Amygdala (tissue), 56 donors: Measurements from ENCODE around the gene SMARCB1.

Source experiments
- DNase-seq, 56 donors: peaks; one replicate each; lab custom pipeline; 2025; lab: John Stamatoyannopoulos, UW

Gene SMARCB1

DNA sequence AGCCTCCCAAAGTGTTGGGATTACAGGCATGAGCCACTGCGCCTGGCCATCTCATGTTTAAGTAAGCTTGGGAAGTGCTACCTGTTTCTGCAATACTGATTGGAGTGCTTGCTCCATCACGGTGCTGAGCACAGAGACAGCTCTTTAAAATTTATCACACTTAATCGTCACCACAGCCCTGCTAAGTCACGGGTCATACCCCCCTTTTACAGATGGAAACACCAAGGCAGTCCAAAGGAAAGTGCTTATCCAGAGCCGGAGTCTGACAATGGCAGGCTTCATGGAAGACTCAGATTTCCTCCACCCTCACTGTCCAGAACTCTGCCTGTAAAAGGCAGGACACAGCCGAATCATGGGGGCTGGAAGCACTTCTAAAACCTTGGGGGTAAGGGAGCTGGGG, 26.7 kb upstream of the SMARCB1 start:
- DNase-seq = no peak

DNA sequence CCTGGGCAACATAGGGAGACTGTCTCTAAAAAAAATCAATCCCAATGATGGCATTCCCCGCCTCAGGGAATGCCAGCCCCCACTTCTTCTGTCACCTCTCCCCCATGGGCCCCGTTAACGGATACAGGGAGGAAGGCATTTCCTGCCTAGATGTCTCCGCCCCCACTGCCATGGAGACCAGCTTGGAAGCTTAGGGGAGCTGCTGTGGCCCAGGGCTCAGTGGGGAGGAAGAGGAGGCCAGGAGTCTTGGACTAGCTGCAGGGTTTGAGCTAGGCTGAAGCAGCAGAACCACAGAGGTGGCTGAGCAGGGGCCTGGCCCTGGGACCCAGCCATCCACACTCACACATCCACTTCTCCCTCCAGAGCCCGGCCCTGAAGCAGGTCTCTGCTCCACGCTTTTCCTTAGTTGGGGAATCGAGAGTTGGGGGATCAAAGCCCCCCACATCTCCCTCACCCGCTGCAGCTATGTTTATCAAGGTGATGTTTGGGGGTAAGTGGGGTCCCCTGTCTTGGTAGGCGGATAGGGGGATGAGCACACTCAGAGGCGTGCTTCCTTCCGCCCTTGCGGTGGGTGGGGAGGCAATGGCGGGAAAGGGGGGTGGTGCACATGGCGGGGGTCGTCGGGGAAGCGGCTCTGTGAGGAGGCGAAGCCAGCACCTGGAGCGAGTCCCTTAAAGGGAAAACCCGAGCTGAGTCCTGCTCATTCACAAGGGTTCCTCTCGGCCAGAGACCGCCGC, 23.8 kb upstream of the SMARCB1 start, which contains the start of gene C22orf15:
C22orf15 (plus strand) TSS at position 149 of the 737 bp plus-strand sequence; CDS start at position 466, 317 bp downstream.
- peak in 1 of 56 donors; percentile 25 for DNase-seq

DNA sequence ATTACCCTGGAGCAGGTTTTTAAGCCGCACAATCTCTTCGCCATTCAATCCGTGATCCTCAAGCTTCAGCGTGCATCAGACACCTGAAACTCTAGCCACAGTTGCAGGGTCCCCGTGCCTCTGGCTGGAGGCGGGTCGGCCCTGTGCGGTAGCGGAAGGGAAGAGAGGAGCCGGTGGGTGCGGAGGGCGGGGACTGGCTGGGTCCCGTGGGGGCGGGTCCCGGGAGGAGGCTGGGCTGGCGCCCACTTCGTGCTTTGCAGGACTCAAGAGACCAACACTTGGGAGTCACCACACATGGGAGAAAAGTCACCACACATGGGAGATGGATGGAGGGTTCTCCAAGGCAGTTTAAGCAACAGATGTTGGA, 23.2 kb upstream of the SMARCB1 start:
- DNase-seq = peak in 4 of 56 donors; percentile 7 to 33 (median 12)

DNA sequence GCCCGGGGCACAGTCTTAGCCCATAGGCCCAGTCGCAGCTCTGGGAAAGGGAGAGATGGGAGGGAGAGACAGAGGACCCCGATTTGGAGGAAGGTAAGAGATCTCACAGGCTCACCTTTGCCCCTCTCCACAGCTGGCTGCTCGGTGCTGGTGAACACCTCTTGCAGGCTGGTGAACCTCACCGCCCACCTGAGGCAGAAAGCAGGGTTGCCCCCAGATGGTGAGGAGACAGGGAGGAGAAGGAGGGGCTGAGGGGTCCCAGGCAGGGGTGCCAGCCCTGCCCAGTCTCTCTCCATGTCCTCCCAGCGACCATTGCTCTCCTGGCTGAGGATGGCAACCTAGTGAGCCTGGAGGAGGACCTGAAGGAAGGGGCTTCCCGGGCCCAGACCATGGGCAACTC, 22.8 kb upstream of the SMARCB1 start:
- no peak for DNase-seq

DNA sequence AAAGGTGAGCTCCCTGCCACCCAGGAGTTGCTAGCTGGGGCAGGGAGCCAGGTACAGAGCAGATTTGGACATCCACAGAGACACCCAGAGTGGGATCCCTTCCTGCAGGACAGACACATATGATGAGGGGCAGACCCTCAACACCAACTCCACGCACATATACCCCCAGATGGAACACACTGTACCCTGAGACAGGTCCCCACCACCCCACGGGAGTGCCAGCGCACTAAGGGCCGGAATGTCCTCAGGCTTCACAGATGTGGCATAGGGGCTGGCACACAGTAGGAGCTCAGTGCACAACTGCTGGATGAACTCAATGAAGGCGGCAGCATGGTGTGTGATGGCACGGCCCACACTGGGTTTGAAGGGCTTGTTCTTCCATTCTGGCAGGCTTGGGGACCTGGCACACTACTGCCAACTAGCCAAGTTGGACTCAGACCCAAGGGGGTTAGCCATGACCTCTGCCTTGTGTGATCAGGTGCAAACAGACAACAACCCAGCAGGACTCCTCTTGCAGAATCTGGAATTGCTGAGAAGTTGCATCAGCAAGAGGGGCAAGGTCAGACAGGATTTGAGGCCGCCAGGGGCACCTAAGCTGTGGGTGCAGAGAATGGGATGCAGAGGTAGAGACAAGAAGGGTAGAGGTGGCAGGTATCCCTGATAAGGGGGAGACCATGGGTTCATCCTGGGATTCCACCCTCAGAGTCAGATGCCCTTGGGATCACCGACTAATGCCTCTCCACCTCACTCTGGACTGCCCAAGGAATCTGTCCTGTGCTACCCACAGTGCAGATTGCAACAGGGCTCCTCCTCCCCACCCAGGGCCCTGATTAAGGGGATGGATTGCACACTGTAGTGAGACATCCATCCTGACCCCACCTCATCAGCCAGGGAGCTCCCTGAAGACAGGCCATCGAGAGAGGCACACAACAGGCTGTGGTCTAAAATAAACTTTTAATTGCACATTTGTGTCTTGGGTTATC, 21.6 kb upstream of the SMARCB1 start:
- DNase-seq = no peak

DNA sequence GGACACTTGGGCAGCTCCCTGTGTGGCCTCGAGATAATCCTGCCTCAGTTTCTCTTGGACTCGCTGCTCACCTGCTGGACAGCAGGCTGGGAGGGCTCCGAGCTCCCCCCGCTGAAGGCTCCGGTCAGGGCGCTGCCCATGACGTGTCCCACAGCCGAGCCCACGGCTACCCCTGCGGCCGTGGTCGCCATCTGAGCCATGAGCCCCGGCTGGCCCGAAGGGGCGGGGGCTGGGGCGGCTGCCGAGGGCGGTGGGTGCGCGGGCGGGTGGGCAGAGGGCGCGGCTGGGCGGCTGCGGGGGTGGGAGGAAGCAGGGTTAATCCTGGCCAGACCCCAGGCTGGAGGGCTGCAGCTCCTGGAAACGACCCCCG, 19.5 kb upstream of the SMARCB1 start:
- no peak for DNase-seq

DNA sequence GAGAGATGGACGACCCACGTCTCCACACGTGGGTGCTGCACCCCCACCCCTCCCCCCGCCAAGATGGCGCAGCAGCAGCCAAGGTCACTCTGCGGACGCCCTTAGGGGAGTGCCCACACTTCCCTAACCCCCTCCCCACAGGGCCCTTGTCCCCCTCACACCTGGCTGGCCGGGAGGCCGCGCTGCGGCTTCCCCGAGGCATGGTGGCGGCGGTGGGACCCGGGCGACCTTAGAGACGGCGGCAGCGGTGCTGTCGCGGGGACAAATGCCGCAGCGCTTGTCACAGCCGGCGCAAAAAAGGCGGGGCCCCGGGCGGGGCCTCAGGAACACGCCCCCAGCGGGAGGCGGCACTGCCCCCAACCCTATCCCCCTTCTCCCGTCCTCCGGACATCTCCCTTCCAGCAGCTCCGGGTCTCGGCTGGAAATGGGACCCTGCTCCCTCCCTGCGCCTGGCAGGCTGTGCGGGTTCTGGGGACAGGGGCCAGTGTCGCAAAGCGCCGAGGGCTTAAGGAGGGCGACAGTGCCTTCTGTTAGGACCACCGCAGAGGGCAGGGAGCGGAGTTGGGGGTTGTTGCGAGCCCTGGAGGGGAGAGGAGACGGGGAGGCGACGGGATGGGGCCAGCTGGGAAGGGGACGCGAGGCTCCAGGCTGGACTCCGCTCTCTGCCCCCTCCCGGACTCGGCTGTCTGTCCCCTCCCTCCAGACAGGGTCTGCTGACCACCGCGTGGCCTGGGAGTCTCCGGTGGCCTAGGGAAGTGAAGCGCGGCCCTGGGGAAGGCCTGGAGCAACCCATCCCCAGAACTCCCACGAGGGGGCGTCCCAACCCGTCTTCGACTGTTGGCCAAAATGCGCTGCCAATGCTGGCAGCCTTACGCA, 18.9 kb upstream of the SMARCB1 start, which contains the start of gene CHCHD10:
CHCHD10 (minus strand) TSS at position 300 of the 876 bp plus-strand sequence; CDS start at position 202, 98 bp downstream.
- peak in 55 of 56 donors; percentile 47 to 91 (median 77) for DNase-seq

DNA sequence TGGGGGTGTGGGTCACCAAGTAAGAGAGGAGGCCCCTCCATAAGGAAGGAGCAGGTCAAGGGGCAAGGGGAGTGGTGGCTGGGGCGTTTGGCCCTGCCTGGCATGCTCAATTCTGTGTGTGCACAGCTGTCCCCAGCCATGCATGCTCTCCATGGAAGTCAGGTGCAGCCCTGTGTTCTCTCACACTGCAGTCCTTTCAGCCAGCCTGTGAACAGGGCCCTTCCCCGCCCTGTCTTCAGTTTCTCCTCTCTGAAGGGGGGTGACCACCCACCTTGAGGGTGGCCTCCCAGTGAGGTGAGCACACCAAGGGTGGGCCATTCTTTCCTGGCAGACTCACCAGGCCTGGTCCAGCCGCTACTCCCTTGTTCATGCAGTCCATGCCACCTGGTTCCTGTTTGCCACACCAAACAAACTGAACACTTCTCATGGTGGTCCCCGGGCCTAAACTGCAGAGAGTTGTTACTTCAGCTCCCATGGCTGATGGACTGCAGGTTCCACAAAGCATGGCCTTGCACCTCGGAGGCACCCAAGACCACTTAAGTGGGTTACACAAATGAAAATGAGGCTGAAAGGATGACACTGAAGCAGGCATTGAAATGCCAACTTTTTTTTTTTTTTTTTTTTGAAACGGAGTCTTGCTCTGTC, 17.3 kb upstream of the SMARCB1 start:
- DNase-seq = no peak

DNA sequence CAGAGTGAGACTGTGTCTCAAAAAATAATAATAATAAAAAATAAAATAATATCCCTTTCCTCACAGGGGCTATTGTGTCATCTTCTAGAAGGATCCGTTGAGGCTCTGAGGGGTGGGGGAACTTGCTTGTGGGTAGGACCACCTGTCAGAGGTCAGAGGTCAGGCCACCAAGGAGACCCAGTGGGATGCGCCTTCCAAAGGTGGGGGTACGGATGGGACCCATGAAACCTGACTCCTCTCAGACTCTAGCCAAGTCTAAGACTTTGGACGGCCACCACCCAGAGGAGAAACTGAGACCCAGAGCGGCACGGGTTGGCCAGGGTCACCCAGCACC, 14.5 kb upstream of the SMARCB1 start:
- DNase-seq = peak in 1 of 56 donors; percentile 19

DNA sequence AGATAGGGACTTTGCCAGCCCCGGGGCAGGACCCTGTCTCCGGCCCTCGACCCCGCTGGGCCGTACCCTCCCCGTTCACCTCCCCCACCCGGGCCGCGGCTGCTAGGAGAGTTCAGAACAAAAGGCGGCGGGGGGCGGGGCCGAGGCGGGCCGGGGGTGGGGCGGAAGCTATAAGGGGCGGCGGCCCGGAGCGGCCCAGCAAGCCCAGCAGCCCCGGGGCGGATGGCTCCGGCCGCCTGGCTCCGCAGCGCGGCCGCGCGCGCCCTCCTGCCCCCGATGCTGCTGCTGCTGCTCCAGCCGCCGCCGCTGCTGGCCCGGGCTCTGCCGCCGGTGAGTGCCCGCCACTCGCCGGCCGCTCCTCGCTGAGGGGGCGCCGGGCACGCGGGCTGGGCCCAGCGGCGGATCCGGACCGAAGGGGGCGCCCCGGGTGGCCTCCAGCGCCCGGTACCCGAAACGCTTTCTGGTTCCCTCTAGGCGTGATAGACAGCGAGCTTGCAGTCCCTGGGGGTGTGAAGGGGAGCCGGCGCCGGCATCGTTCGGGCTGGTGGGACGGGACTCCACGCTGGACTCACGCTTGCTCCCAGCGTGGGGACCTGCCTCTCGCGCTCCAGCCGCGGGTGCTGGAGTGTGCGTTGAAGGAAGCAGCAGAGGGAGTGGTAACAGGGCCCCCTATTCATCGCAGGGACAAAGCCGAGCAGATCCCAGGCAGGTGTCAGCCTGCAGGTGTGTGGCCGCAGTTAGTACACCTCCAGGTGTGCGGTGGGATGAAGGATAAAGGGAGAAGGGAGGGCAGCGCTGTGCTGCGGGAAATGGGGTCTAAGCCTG, 13.9 kb upstream of the SMARCB1 start, which contains the start of gene MMP11:
MMP11 (plus strand) TSS at position 201 of the 825 bp plus-strand sequence; CDS start at position 223, 22 bp downstream.
- peak in 4 of 56 donors; percentile 23 to 56 (median 38) for DNase-seq

DNA sequence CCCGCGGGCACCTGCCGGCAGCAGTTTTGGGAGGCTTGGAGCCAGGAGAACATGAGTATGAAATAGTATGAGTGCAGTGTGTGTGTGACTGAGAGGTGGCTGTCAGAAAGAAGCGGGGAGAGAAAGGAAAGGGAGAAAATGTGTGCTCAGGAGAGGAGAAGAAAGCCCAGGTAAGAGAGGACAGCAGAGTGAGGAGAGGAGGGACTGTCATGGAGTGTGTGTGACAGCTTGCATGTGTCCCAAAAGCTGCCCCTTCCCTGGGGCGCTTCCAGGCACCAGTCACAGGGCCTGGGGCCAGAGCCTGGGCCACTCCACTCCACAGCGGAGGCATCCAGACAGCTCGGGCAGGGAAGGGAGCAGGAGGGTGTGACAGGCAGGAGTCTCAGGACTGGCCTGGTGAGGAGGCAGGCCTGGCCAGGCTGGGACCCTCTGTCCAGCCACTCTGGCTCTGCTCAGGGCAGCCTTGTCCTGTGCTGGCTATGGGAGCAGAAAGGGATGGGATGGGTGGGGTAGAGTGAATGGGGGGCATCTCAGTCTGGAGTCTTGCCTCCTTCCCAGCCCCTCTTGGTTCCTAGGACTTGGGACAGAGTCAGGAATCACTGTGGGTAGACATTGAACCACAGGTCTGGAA, 13.2 kb upstream of the SMARCB1 start:
- DNase-seq = no peak

DNA sequence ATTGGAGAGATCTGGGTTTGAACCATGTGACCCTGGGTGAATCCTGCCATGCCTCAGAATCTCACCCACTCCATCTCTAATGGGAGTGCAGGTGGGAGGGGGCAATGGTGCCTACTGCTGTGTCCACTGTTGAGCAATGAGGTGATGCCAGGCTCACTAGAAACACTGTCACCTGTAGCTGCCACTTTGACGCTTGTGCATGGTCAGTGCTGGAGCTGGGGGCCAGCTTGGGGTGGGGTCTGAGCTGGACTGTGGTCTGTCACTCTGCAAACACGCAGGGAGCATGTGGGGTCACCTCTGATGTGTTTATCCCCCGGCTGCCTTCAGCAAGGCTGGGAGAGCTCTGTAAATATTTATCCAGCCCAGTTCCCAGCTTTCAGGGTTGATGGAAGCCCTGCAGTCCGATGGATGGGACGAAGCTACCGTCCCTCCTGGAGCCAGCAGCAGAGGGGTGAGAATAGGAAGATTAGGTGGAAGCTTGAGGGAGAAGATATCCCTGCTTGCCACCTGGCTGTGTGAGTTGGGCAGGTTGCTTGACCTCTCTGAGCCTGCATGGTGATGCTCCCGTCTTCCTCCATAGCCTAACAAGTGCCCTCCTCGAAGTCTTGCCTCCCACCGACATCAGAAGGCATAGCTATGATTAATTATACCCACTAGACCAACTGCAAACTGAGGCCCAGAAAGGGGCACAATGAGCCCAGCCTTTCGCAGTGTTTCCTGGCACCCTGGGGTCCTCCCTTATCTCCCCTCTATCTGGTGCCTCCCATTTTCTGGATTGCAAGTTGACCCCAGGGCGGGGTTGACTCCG, 12.4 kb upstream of the SMARCB1 start:
- DNase-seq = no peak

DNA sequence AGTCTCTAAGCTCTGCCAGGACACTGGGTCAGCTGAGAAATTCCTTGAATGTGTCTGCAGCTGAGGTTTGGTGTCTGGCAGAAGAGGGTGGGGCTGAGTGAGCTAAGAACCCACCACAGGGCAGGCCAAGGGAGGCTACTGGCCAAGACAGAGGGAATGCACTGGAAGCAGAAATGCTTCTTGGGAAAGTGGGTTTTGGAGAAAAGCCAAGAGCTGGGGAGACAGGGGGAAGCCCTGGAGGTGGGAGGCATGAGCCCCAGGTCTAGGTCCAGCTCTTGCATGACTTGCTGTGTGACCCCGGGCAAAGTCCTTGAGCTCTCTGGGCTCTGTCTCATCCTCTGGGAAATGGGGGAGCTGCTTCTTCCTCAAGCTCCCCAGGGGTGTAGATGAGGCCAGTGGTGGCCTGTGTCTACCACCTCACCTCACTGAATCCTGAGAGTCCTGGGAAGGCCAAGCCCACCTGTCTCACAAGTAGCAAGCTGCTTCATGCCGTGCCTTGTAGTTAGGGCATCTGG, 11.8 kb upstream of the SMARCB1 start:
- no peak for DNase-seq

DNA sequence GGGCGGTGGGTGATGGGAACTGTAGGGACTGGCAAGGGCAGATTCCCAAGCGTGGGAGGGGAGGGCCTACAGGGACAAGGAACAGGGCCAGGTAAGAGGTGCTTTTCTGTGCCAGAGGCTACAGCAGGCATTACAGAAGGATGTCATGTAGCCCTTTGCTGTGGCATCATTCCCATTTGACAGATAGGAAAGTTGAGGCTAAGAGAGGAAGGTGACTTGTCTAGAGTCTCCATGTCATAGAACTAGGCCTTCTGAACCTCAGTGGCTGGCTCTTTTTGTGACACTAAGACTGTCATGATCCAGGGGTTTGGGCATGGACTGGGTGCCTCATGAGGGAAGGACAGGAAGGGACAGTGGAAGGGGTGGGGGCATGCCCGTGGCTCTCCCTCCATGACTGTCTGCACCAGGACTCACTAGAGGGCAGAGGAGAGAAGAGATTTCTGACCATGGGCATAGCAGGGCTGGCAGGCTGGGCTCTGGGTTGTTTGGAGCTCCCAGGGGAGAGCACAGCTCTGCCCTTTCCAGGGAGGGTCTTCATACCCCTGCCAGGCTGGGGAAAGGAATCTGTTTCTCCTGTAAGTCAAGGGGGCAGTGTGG, 10.9 kb upstream of the SMARCB1 start:
- DNase-seq = no peak

DNA sequence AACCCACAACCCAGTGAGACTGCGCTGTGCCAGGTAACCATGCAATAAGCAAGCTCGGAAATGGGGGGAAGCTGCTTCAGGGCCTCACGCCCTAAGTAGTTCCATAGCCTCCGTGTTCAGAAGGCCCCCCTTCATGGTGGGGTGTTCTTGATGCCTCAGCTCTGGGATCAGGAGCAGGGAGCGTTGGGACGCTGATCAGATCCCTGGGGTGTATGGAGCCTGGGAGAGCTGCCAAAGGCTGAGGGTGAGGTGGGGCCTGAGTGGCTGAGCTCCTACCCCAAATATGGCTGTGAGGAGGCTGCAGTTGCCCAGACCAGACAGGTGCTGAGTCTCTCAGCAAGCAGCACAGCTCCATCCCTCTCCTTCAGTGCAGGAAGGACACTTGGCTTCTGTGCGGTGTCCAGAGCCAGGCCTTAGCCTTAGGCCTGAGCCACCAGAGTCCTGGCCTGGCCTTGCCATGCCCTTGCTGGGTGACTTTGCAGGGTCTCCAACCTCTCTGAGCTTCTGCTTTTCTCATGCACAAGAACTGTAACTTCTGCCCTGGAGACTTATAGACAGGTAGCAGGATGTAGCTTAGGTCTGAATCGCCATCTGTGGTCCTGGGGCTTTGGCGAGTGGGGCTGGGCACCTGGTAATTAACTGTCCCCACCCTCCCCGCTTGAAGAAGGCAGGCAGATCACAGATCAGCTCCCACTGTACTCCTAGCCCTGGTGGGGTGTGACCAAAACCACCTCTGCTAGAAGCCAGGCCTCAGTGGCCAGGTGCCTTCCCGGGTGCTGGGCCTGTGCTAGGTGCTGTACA, 8.8 kb upstream of the SMARCB1 start:
- DNase-seq = no peak

DNA sequence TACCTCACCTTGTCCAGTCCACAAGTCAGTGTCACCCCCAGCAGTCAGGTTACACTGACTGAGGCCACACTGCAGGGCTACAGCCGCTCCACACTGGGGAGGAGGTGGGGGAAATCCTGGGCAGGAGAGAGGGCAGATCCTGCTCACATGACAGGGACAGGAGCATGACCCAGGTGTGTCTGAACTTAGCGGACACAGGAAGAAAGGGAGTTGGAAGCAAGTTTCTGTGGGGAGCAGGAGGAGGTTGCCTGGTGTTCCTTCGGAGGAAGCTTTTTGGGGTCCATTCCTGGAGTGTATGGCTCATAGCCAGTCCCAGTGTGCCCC, 8.2 kb upstream of the SMARCB1 start:
- no peak for DNase-seq
